Activated CD4-positive, alpha-beta T cell treated with anti-CD3 and anti-CD28 coated beads, Interleukin-2, amount 10 ng/mL, durations not matched to agents 7 days and 5 days (primary cell): ENCODE results near the gene ACSM2B. TPM values are rescaled to one million over a fixed set of nuclear protein-coding genes. Genes with fewer than 3 reads are reported as not detected.
"Not testable (repeated sequence)": the region's sequence is repeated elsewhere in the genome, so short reads cannot be mapped to it uniquely, and the experiment has no call there.

Source experiments
- CTCF ChIA-PET: fragments of 350-600 bp; sonication (Branson Sonifier 250); formaldehyde crosslinking; loops from one replicate; lab custom pipeline; 2021; ENCODE audit warnings: antibody characterized with exemption; lab: Charles Lee
- POLR2A ChIA-PET: fragments of 350-600 bp; sonication (Branson Sonifier 250); formaldehyde crosslinking; loops from one replicate; lab custom pipeline; 2021; ENCODE audit warnings: antibody characterized with exemption; lab: Charles Lee
- DNase-seq: peaks from one replicate; pipeline ENCODE4 v3.0.0-alpha.2; 2020
- H3K27ac Mint-ChIP-seq: one replicate; pipeline ENCODE4 v1.8.0; 2021; ENCODE audit warnings: mild to moderate bottlenecking, moderate library complexity, mixed read lengths
- H3K27me3 Mint-ChIP-seq: one replicate; pipeline ENCODE4 v1.8.0; 2021; ENCODE audit warnings: mixed read lengths
- H3K36me3 Mint-ChIP-seq: one replicate; pipeline ENCODE4 v1.8.0; 2021; ENCODE audit warnings: low read depth, mixed read lengths
- H3K4me1 Mint-ChIP-seq: one replicate; pipeline ENCODE4 v1.8.0; 2021; ENCODE audit warnings: mixed read lengths
- H3K4me3 Mint-ChIP-seq: one replicate; pipeline ENCODE4 v1.8.0; 2021; ENCODE audit warnings: mild to moderate bottlenecking, moderate library complexity, mixed read lengths
- H3K9me3 Mint-ChIP-seq: one replicate; pipeline ENCODE4 v1.8.0; 2021; ENCODE audit warnings: mixed read lengths
- total RNA-seq, 2 experiments: library from RNA; stranded (reverse); gene quantifications; one replicate each; pipeline ENCODE4 v1.2.3, GENCODE V29; 2021

ACSM2B gene
- total RNA-seq, result not detected

GRCh38 chr16:20576145-20576544 lies at the start of gene ACSM2B:
ACSM2B (minus strand) TSS chr16:20576367; CDS start chr16:20564845, 11,522 bp downstream.
- H3K9me3 Mint-ChIP-seq, POLR2A ChIA-PET, DNase-seq, CTCF ChIA-PET, H3K4me3 Mint-ChIP-seq, H3K36me3 Mint-ChIP-seq, H3K27me3 Mint-ChIP-seq, H3K4me1 Mint-ChIP-seq, H3K27ac Mint-ChIP-seq: not testable (repeated sequence)

- Mint-ChIP-seq H3K27me3 (no peaks in the 10 kb centered on the region), H3K36me3 (no peaks in the 10 kb centered on the region), H3K9me3 (no peaks in the 10 kb centered on the region), H3K4me3 (no peak overlapping the region), H3K4me1 (peaks cover 3% of the 10 kb centered on the region), H3K27ac (no peak overlapping the region)
- no peak for DNase-seq
- ChIA-PET CTCF (no interaction called here), POLR2A (no interaction called here)
Observed at GRCh38 chr16:20624882-20625807, 49.0 kb upstream of the ACSM2B start.

GRCh38 chr16:20624205-20624604 lies 48.0 kb upstream of the ACSM2B start:
- Mint-ChIP-seq H3K36me3 (no peaks in the 10 kb centered on the region), H3K27ac (no peak overlapping the region), H3K4me1 (peaks cover 3% of the 10 kb centered on the region), H3K4me3 (no peak overlapping the region), H3K9me3 (no peaks in the 10 kb centered on the region), H3K27me3 (peaks cover 8% of the 10 kb centered on the region)
- POLR2A ChIA-PET, result no interaction called here
- CTCF ChIA-PET, result interaction anchor here (0.8 kb wide), 1 partner anchor 8 kb away, joined by 4 read pairs; no protein-coding TSS in a partner anchor
- no peak for DNase-seq

GRCh38 chr16:20622498-20622870 lies 46.3 kb upstream of the ACSM2B start:
- no peak overlapping the region for H3K4me3 Mint-ChIP-seq
- H3K27me3 Mint-ChIP-seq, result peaks cover 13% of the 10 kb centered on the region
- H3K4me1 Mint-ChIP-seq, result no peaks in the 10 kb centered on the region
- ChIA-PET POLR2A (no interaction called here), CTCF (no interaction called here)
- H3K9me3 Mint-ChIP-seq, result no peaks in the 10 kb centered on the region
- no peaks in the 10 kb centered on the region for H3K36me3 Mint-ChIP-seq
- no peak for DNase-seq
- no peak overlapping the region for H3K27ac Mint-ChIP-seq

GRCh38 chr16:20621406-20621805 lies 45.2 kb upstream of the ACSM2B start:
- H3K4me1 Mint-ChIP-seq, result no peaks in the 10 kb centered on the region
- POLR2A ChIA-PET, result no interaction called here
- CTCF ChIA-PET, result no interaction called here
- H3K27ac Mint-ChIP-seq, result no peak overlapping the region
- no peak for DNase-seq
- no peaks in the 10 kb centered on the region for H3K9me3 Mint-ChIP-seq
- peaks cover 17% of the 10 kb centered on the region for H3K27me3 Mint-ChIP-seq
- no peaks in the 10 kb centered on the region for H3K36me3 Mint-ChIP-seq
- H3K4me3 Mint-ChIP-seq, result no peak overlapping the region

GRCh38 chr16:20620770-20621169 lies 44.6 kb upstream of the ACSM2B start:
- POLR2A ChIA-PET, result no interaction called here
- no peaks in the 10 kb centered on the region for H3K9me3 Mint-ChIP-seq
- H3K36me3 Mint-ChIP-seq, result no peaks in the 10 kb centered on the region
- peaks cover 17% of the 10 kb centered on the region for H3K27me3 Mint-ChIP-seq
- H3K4me1 Mint-ChIP-seq, result no peaks in the 10 kb centered on the region
- no peak overlapping the region for H3K4me3 Mint-ChIP-seq
- CTCF ChIA-PET, result interaction anchor here (0.5 kb wide), 1 partner anchor 77 kb away, joined by 3 read pairs; the partner anchor contains the start of gene ACSM1
- no peak overlapping the region for H3K27ac Mint-ChIP-seq
- DNase-seq, result no peak

GRCh38 chr16:20620003-20620402 lies 43.8 kb upstream of the ACSM2B start:
- no peaks in the 10 kb centered on the region for H3K4me1 Mint-ChIP-seq
- POLR2A ChIA-PET, result no interaction called here
- CTCF ChIA-PET, result interaction anchor here (0.6 kb wide), 1 partner anchor 439 kb away, joined by 5 read pairs; no protein-coding TSS in a partner anchor
- no peak overlapping the region for H3K27ac Mint-ChIP-seq
- no peaks in the 10 kb centered on the region for H3K9me3 Mint-ChIP-seq
- no peak overlapping the region for H3K4me3 Mint-ChIP-seq
- peaks cover 17% of the 10 kb centered on the region for H3K27me3 Mint-ChIP-seq
- DNase-seq, result no peak
- H3K36me3 Mint-ChIP-seq, result no peaks in the 10 kb centered on the region

GRCh38 chr16:20617271-20617670 lies 41.1 kb upstream of the ACSM2B start:
- ChIA-PET CTCF (no interaction called here), POLR2A (no interaction called here)
- no peaks in the 10 kb centered on the region for H3K9me3 Mint-ChIP-seq
- H3K27ac Mint-ChIP-seq, result no peak overlapping the region
- H3K36me3 Mint-ChIP-seq, result no peaks in the 10 kb centered on the region
- H3K27me3 Mint-ChIP-seq, result peaks cover 17% of the 10 kb centered on the region
- H3K4me1 Mint-ChIP-seq, result no peaks in the 10 kb centered on the region
- DNase-seq, result no peak
- no peak overlapping the region for H3K4me3 Mint-ChIP-seq

- no peak for DNase-seq
- H3K4me1 Mint-ChIP-seq, result no peaks in the 10 kb centered on the region
- CTCF ChIA-PET, result interaction anchor here (1.3 kb wide), 1 partner anchor 15 kb away, joined by 3 read pairs; no protein-coding TSS in a partner anchor
- no peak overlapping the region for H3K27ac Mint-ChIP-seq
- H3K9me3 Mint-ChIP-seq, result no peaks in the 10 kb centered on the region
- no peaks in the 10 kb centered on the region for H3K36me3 Mint-ChIP-seq
- no peak overlapping the region for H3K4me3 Mint-ChIP-seq
- peaks cover 15% of the 10 kb centered on the region for H3K27me3 Mint-ChIP-seq
- POLR2A ChIA-PET, result no interaction called here
Observed at GRCh38 chr16:20614186-20615141, 38.3 kb upstream of the ACSM2B start.

GRCh38 chr16:20613481-20614185 lies 37.5 kb upstream of the ACSM2B start:
- no peak for DNase-seq
- H3K4me3 Mint-ChIP-seq, result no peak overlapping the region
- H3K36me3 Mint-ChIP-seq, result no peaks in the 10 kb centered on the region
- H3K27me3 Mint-ChIP-seq, result peaks cover 11% of the 10 kb centered on the region
- ChIA-PET CTCF (no interaction called here), POLR2A (no interaction called here)
- no peak overlapping the region for H3K27ac Mint-ChIP-seq
- H3K9me3 Mint-ChIP-seq, result no peaks in the 10 kb centered on the region
- no peaks in the 10 kb centered on the region for H3K4me1 Mint-ChIP-seq

- ChIA-PET CTCF (no interaction called here), POLR2A (no interaction called here)
- H3K4me3 Mint-ChIP-seq, result no peak overlapping the region
- H3K36me3 Mint-ChIP-seq, result no peaks in the 10 kb centered on the region
- DNase-seq, result no peak
- no peak overlapping the region for H3K27ac Mint-ChIP-seq
- H3K9me3 Mint-ChIP-seq, result no peaks in the 10 kb centered on the region
- peaks cover 11% of the 10 kb centered on the region for H3K27me3 Mint-ChIP-seq
- no peaks in the 10 kb centered on the region for H3K4me1 Mint-ChIP-seq
Observed at GRCh38 chr16:20612551-20613480, 36.6 kb upstream of the ACSM2B start.
